HG03558 (cell line): ENCODE results near the gene GPD2.
"Not testable (repeated sequence)": the region's sequence is repeated elsewhere in the genome, so short reads cannot be mapped to it uniquely, and the experiment has no call there.

Experiments
- ATAC-seq: cut with Tn5 transposase; IDR thresholded peaks from one replicate; pipeline ENCODE4 v1.9.1; 2021; ENCODE audit warnings: moderate number of reproducible peaks; ENCODE audit not compliant: unreplicated experiment; ENCODE audit errors: extremely low read depth

GPD2 gene

GRCh38 chr2:156517419-156517818, 81.2 kb downstream of the GPD2 start:
- no peak for ATAC-seq

- ATAC-seq: no peak
These were observed 82.0 kb downstream of the GPD2 start for GRCh38 chr2:156518138-156518537.

- no peak for ATAC-seq
These were observed 86.8 kb downstream of the GPD2 start for GRCh38 chr2:156522864-156523440.

GRCh38 chr2:156526950-156527636, 90.9 kb downstream of the GPD2 start:
- ATAC-seq: peak; percentile 96

- not testable (repeated sequence) for ATAC-seq
These were observed 92.4 kb downstream of the GPD2 start for GRCh38 chr2:156528583-156528982.

- ATAC-seq: peak; percentile 46
These were observed 96.8 kb downstream of the GPD2 start for GRCh38 chr2:156532989-156533388.

GRCh38 chr2:156536534-156536933, 100.4 kb downstream of the GPD2 start:
- ATAC-seq: no peak

GRCh38 chr2:156537141-156537540, 101.0 kb downstream of the GPD2 start:
- ATAC-seq: no peak

- peak; percentile 36 for ATAC-seq
These were observed 101.9 kb downstream of the GPD2 start for GRCh38 chr2:156538083-156538504.

GRCh38 chr2:156539086-156539860, 103.1 kb downstream of the GPD2 start:
- ATAC-seq: no peak

- ATAC-seq: no peak
These were observed 104.5 kb downstream of the GPD2 start for GRCh38 chr2:156540706-156541105.

- no peak for ATAC-seq
These were observed 105.0 kb downstream of the GPD2 start for GRCh38 chr2:156541229-156541628.

GRCh38 chr2:156541706-156542105, 105.5 kb downstream of the GPD2 start:
- no peak for ATAC-seq

GRCh38 chr2:156548413-156548812, 112.2 kb downstream of the GPD2 start:
- no peak for ATAC-seq

- ATAC-seq: no peak
These were observed 117.7 kb downstream of the GPD2 start for GRCh38 chr2:156553714-156554442.

- no peak for ATAC-seq
These were observed 125.1 kb downstream of the GPD2 start for GRCh38 chr2:156561326-156561725.

GRCh38 chr2:156562124-156562523, 125.9 kb downstream of the GPD2 start:
- no peak for ATAC-seq

- ATAC-seq: no peak
These were observed 128.0 kb downstream of the GPD2 start for GRCh38 chr2:156563994-156564753.

- no peak for ATAC-seq
These were observed 129.0 kb downstream of the GPD2 start for GRCh38 chr2:156565066-156565710.
